HG03520 (cell line): ENCODE measurements around the gene ATXN2L.

ENCODE experiments used
- ATAC-seq: cut with Tn5 transposase; IDR thresholded peaks from one replicate; pipeline ENCODE4 v1.9.1; 2021; ENCODE audit warnings: mild to moderate bottlenecking, moderate library complexity; ENCODE audit not compliant: unreplicated experiment

Gene ATXN2L

DNA sequence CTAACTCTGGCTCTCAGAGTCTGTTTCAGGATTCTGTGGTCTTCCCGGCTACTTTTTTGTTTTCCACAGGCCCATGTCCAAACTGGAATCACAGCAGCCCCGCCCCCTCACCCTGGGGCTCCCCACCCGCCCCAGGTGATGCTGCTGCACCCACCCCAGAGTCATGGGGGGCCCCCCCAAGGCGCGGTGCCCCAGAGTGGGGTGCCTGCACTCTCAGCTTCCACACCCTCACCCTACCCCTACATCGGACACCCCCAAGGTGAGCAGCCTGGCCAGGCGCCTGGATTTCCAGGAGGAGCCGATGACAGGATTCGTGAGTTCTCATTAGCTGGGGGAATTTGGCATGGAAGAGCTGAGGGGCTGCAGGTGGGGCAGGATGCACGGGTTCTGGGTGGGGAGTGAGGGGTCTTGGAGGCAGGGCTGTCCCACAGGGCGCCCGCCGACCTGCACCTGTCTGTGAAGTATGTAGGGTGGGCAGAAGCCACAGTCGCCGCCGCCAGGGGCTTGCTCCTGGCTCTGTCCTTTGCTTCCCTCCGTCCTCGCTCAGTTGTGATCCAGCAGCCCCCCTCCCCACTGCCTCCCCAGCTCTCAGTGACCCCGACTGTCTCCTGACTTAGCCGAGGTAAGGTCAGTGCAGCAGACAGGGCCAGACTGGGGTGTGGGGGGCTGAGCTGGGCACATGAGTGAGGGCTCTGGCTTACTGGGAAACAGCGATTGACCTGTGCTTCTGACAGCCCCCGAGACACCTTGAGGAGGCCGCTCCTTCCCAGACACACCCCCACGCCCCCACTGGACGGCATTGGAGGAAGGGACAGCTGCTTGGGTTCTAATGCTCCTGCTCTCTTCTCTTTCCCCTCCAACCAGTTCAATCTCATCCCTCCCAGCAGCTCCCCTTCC is 13.3 kb downstream of the ATXN2L start:
- ATAC-seq, result no peak

DNA sequence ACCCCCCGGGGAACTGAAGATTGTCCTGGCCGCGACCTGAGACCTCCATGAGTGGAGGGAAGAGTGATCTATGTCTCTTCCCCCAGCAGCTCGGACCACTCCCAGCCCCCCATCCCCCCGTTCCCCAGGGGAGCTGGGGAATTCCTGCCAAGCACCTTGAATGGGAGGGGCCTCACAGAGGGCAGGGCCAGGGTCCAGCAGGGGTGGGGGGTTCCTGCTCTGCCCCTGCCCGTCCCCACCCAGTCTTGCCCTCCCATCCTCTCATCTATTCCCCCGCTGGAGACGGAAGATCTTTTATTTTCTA is 13.9 kb downstream of the ATXN2L start:
- ATAC-seq, result no peak

DNA sequence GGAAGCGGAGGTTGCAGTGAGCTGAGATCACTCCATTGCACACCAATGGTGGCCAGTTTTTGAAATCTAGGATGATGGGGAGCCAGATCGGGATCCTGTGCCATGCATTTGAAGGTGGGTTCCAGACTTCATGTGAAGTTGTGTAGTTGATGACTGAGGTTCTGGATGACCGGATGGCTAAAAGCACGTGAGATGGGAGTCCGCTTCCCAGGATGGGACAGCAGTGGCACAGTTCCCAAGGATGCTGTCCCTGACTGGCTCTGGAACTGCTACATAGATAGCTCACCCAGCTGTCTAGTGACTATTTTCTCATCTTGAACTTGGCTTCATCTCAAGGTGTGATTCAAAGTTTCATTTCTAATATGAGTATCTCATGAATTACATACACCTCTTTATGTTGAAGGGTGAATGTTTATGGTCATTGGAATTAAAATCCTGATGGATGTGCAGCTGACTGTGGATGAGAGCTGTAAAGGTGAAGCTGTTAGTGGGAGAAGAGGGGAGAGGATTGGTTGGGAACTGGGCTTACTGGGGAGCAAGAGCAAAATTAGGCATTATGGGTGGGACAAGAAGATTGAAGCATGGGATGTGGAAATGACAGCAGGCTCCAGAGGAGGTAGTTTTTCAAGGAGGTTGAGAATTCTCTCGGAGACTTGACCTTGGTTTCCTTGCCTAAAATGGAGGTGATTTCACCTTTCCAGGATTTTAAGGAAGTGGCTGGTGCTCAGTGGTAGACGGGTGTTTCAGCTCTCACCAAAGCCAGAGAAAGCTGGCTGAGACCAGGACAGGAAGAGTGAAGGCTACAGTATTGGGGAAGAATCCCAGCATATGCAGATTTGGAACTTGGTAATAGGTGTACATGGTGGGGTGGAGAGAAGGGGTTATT is 15.1 kb downstream of the ATXN2L start:
- no peak for ATAC-seq

DNA sequence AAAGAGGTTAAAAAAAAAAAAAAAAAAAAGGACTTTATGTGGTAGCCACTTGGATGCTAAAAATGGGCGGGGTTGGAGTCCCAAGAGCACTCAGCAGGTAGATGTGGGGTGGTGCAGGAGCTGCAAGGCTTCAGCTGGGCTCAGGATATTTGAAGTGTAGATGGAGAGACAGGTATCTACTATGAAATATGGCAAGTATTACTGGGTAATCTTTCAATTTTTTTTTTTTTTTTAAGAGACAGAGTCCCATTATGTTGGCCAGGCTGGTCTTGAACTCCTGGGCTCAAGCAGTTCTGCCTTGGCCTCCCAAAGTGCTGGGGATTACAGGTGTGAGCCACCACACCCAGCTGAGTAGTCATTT is 15.7 kb downstream of the ATXN2L start:
- ATAC-seq, result no peak

DNA sequence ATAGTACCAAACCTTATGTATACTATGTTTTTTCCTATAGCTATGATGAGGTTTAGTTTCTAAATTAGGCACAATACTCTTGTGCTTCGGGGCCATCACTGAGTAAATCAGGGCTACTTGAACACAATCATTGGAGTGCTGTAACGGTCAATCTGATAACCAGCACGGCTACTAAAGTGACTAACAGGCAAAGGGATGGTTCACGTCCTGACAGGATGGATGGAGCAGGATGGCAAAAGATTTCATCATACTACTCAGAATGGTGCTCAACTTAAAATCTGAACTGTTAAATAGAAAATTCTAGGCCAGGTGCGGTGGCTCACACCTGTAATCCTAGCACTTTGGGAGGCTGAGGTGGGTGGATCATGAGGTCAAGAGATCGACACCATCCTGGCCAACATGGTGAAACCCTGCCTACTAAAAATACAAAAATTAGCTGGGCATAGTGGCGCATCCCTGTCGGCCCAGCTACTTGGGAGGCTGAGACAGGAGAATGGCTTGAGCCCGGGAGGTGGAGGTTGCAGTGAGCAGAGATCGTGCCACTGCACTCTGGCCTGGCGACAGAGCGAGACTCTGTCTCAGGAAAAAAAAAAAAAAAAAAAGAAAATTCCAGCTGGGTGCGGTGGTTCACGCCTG is 16.3 kb downstream of the ATXN2L start:
- no peak for ATAC-seq

DNA sequence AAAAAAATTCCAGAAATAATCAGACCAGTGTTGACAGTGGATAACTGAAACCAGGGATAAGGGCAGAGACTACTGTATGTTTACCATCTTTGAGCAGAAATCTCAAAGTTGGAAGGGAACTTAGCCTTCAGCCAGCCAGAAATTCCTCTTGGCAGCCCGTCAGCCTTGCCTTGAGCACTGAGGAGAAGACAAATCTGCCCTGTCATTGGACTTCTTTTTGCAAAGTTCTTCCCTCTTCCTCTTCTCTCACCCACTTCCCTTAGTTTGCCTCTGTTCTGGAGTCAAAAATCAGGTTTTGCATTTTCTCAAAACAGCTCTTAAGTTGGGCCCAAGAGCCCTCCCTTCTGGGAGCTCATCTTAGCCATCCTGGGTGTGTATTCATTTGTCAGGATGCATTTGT is 17.1 kb downstream of the ATXN2L start:
- no peak for ATAC-seq

DNA sequence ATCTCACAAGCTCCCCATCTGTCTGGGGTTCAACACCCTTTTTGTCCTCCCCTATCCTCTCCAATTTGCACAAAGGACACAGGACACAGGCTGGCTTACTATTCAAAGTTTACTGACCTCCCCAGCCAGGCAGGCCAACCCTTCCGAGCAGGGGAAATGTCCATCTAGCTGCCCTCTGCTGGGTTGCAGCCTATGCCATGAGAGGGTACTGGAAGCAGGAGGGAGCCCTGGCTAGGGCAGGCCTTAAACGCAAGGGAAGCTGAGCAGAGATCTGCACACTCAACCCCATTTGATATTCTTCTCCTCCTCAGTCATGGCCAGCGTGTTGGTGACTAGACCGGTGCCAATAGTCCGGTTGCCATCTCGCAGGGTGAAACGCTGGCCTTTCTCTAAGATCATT is 19.9 kb downstream of the ATXN2L start:
- ATAC-seq, result no peak

DNA sequence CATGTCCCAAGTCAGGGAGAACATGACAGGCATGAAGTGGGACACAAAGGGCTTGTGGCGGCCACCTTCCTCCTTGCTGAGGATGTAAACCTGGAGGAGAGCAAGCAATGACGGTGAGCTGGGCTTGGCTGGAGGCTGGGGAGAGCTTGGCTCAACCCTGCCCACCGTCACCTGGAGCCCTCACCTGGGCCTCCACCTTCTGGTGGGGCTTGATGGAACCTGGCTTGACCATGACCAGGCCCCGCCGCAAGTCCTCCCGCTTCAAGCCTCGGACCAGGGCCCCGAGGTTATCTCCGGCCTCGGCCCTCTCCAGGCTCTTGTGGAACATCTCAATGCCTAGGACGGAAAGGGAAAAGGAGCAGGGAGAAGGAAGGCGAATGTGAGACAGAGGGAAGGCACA is 21.0 kb downstream of the ATXN2L start:
- ATAC-seq, result no peak

DNA sequence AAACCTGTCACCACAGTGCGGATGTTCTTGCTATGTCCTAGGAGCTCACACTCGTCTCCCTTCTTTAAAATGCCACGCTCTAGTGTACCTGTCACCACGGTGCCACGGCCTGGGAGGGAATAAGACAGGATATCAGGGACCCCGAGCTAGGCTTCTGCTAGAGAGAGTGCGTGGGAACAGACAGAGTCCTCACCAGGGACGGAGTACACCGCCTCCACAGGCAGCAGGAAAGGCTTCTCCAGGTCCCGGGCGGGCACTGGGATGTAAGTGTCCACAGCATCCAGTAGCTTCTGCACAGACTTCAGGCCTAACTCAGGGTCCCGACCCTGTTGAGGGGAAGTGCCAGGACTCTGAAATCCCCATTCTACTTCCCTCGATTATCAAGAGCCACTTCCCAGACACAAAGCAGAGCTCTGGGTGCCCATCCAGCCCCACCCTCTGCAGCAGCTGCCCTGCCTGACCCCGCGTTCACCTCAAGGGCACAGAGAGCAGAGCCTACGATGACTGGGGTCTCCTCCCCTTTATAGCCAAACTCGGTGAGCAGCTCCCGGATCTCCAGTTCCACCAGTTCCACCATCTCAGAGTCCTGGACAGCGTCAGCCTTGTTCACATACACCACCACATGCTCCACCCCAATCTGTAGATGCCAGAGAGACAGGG is 21.6 kb downstream of the ATXN2L start:
- no peak for ATAC-seq

DNA sequence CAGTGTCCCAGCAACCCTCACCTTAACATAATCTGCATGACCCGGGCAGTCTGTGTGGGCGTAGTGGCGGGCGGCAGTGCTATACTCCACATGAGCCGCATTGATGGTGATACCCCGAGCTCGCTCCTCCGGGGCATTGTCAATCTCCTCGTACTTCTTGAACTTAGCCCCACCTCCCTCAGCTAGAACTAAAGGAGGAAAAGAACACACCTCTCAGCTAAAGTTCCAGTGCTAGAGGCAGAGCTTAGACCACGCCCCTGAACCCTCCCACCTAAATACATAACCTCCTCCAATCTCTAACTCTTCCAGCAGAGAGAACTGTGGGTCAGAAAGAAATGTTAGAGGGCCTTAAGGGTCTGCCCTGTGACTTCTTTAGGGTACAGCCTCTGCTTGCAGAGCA is 22.5 kb downstream of the ATXN2L start:
- no peak for ATAC-seq

DNA sequence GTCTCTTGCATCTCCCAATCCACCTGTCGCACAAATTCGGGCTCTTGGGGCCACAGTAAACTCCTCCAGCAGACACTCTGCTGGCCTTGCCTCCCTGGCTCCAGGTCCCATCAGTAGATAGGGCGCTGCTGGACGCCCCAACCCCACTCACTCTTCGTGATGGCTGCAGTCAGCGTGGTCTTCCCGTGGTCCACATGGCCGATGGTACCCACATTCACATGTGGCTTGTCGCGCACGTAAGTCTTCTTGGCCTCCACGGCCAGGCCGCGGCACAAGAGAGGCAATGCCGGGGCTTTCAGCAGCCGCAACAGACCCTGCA is 22.9 kb downstream of the ATXN2L start:
- ATAC-seq, result no peak

DNA sequence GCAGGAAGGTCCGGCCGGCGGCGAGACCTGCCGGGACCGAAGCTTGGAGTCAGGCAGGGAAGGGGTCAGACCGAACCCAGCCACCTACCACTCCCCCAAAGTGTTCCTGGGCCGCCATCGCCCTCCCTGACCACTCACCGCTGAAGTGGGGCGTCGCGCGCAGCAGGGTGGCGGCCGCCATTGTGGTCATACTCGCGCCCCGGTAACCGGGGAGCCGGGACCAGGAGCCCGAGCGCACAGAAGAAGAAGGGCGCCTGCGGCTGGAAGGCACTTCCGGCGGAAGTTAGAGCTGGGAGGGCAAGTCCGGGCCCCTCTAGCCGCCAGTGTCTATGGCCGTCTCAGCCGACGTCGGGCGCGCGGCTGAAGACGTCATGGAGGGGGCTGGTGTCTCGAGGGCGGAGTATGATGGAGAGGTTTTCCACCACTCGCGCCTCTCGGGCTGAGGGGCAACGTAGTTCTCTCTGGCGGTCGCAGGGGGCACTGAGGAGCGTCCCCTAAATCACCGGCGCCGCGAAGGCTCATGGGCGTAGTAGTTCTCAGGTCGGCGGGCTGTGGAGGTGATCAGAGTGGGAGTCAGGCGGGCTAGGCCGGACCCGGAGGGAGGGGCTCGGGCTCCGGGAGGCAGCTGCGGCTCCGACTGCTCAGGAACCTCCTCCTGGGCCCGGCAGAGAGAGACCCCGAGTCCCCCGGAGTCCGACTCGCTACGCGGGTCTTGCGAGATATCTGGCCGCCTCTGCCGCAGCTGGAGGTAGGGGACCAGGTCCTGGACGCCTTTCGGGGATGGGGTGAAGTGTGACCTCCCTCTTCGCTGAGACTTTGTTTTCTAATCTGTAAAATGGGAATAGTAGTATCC is 23.5 kb downstream of the ATXN2L start, which contains the start of gene TUFM:
TSS of gene TUFM (minus strand) at position 269 of the 853 bp plus-strand sequence. CDS start at position 190, 79 bp downstream.
- ATAC-seq, result peak; percentile 87

DNA sequence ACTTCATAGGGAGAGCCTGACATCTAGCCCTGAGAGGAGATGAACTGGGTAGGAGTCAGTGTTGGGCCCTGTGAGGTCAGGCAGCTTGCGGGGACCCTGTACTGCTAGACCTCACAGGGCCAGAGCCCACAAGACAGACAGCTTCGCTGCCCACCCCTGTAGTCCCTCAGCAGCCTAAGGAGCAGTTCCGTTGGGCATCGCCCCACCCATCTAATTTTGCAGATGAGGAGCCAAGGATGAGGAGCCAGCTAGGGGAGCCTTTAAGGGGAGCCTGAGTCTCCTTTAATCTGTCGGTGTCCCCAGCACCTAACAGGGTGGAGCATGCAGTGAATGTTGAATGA is 24.1 kb downstream of the ATXN2L start:
- peak; percentile 11 for ATAC-seq

DNA sequence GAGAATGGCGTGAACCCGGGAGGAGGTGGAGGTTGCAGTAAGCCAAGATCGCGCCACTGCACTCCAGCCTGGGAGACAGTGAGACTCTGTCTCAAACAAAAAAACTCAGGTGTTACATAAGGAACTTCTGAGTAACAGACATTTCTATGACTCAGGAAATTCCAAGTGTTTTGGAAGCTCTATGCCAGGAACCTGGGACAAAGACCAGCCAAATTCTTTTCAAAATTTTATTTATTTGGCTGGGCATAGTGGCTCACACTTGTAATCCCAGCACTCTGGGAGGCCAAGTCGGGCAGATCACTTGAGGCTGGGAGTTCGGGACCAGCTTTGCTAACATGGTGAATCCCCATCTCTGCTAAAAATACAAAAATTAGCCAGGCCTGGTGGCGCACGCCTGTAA is 35.6 kb downstream of the ATXN2L start:
- ATAC-seq, result no peak

DNA sequence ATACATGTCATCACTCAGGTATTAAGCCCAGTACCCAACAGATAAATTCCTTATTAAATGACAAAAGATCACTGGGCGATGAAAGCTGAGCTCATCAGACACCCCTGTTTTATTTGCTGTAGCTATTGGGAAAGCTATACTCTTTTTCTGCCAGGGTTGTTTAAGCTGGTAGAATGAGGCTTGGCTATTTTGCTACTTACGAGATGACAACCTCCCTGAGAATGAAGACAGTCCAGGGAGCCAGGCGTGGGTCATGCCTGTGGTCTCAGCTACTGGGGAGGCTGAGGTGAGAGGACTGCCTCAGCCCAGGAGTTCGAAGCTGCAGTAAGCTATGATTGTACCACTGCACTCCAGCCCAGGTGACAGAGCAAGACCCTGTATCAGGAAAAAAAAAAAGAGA is 36.5 kb downstream of the ATXN2L start:
- no peak for ATAC-seq

DNA sequence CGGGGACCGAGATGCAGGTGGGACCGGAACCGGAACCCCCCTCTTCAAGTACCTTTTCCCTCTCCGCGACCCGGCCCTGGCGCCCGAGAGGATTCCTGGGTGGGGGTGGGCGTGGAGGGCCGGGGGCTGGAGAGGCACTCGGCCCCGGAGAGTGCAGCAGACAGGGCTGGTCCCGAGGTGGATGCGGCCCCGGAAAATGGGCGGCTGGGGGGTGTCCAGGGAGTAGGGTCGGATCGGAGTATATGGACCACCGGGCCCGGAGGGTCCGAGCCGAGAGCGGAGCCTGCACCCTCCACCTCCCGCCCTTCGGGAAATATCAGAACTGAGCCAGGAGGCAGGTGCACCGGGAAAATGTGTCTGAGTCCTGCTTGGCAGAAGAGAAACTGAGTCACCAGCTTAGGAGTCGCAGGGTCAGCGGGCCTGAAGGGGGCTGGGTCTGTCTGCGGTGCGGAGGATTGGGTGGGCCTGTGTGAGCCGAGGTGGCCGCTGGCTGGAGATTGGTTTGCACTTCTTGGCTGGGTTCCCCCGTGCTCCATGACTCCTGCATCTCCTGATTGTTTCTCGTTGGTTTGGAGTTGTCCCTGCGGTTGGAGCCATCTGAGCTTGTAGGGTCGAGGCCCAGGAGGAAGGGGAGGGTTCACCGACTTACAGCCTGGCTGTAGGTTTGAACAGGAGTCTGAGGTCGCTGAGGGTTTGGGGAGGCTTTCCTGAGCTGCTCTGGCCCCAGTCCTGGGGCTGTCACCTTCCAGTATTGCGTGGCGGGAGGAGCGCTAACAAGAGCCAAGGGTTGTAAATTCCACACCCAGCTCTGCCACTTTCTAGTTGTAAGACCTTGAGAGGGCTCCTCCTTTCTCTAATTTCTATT is 41.4 kb downstream of the ATXN2L start:
- no peak for ATAC-seq

DNA sequence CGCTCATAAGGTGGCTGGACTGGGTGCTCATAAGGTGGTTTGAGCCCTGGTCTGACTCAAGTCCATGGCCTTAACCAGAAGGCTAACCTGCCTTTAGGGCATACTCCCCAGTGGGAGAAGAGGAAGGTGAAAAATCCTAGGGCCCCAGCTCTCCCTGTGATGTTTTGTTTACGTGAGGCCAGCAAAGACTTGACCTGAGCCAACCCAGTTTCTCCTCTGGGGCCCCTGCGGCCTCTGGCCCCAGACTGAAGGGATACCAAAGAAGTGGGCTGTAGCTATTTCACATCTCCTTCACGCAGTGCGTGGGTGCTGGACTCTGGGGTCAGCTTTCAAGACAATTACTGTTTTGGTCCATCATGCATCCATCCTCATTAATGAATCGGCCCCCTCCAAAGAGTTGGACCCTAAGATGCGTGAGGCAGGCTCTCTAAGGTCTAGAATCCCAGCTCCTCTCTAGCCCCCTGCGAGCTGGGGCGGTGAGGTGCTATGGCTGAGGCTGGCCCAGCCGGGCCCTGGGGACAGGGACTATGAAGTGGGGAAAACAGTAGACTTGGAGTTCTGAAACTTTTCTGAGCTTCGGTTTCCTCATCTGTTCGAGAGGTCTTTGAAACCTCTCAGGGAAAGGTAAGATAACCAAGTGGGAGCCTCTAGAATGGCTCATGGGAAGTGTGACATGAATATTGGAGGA is 42.3 kb downstream of the ATXN2L start:
- no peak for ATAC-seq

DNA sequence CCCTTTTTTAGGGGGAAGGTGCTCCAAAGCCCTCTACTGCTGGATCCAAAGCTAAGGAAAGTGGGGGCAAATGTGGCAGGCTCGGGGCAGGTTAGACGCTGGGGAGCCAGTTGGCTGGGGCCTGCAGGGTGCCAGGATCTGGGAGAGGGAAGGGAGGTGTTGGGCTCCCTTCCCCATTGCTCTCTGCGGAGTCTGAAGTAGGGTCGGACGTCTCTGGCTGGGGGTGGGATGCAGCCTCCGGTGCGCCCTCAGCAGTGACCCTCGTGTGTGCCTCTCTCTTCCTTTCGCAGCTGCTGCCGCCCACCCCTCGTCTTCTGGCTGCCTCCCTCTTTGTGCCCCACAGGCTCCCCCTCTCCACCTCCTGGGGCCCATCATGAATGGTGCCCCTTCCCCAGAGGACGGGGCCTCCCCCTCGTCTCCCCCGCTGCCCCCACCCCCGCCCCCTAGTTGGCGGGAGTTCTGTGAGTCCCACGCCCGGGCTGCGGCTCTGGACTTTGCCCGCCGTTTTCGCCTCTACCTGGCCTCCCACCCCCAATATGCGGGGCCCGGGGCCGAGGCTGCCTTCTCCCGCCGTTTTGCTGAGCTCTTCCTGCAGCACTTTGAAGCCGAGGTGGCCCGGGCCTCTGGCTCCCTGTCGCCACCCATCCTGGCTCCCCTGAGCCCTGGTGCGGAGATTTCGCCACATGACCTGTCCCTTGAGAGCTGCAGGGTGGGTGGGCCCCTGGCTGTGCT is 43.1 kb downstream of the ATXN2L start:
- ATAC-seq, result no peak
